Suprapubic skin (tissue), 4 donors: Measurements from ENCODE around the gene ALDH9A1.

ENCODE experiments used
- EP300 ChIP-seq: sonication (generic); formaldehyde crosslinking; IDR thresholded peaks from one replicate; pipeline ENCODE4 v1.6.1; 2017; ENCODE audit warnings: antibody characterized with exemption
- POLR2A ChIP-seq, 2 donors: fragments of 450-650 bp; IDR thresholded peaks; one replicate each; pipeline ENCODE4 v1.6.1; 2017; ENCODE audit warnings: antibody characterized with exemption in 2 of 2, mild to moderate bottlenecking in 2 of 2, moderate library complexity in 2 of 2
- POLR2AphosphoS5 ChIP-seq, 3 donors: sonication (generic); formaldehyde crosslinking; IDR thresholded peaks; one replicate each; pipeline ENCODE4 v1.6.1; 2017; ENCODE audit warnings: antibody characterized with exemption in 3 of 3
- TF ChIP-seq, protein P1 (sequence below), 2 donors: fragments of 200-600 bp in 1 of 2; fragments of 450-650 bp in 1 of 2; sonication (generic) in 1 of 2; IDR thresholded peaks; one replicate each; pipeline ENCODE4 v1.5.1; 2016 to 2019; ENCODE audit warnings: antibody characterized with exemption in 2 of 2, mild to moderate bottlenecking in 1 of 2, moderate library complexity in 1 of 2

- TF ChIP-seq POLR2A (IDR thresholded peaks at IDR 0.05) (no peak), POLR2AphosphoS5 (IDR thresholded peaks at IDR 0.05) (no peak), EP300 (no peak)
- TF ChIP-seq, protein P1, sequence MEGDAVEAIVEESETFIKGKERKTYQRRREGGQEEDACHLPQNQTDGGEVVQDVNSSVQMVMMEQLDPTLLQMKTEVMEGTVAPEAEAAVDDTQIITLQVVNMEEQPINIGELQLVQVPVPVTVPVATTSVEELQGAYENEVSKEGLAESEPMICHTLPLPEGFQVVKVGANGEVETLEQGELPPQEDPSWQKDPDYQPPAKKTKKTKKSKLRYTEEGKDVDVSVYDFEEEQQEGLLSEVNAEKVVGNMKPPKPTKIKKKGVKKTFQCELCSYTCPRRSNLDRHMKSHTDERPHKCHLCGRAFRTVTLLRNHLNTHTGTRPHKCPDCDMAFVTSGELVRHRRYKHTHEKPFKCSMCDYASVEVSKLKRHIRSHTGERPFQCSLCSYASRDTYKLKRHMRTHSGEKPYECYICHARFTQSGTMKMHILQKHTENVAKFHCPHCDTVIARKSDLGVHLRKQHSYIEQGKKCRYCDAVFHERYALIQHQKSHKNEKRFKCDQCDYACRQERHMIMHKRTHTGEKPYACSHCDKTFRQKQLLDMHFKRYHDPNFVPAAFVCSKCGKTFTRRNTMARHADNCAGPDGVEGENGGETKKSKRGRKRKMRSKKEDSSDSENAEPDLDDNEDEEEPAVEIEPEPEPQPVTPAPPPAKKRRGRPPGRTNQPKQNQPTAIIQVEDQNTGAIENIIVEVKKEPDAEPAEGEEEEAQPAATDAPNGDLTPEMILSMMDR (IDR thresholded peaks at IDR 0.05) = no peak
These were observed 22.6 kb downstream of the ALDH9A1 start for GRCh38 chr1:165675794-165676193.
